Measurements from ENCODE around the gene EVI5. TPM values are rescaled to one million over a fixed set of nuclear protein-coding genes. Genes with fewer than 3 reads are reported as not detected.
A peak's percentile ranks its signal among the peaks of the same experiment; 100 is the strongest.

The EVI5 gene
- 10 to 100 TPM; 25.7 to 27.9 TPM for total RNA-seq

DNA sequence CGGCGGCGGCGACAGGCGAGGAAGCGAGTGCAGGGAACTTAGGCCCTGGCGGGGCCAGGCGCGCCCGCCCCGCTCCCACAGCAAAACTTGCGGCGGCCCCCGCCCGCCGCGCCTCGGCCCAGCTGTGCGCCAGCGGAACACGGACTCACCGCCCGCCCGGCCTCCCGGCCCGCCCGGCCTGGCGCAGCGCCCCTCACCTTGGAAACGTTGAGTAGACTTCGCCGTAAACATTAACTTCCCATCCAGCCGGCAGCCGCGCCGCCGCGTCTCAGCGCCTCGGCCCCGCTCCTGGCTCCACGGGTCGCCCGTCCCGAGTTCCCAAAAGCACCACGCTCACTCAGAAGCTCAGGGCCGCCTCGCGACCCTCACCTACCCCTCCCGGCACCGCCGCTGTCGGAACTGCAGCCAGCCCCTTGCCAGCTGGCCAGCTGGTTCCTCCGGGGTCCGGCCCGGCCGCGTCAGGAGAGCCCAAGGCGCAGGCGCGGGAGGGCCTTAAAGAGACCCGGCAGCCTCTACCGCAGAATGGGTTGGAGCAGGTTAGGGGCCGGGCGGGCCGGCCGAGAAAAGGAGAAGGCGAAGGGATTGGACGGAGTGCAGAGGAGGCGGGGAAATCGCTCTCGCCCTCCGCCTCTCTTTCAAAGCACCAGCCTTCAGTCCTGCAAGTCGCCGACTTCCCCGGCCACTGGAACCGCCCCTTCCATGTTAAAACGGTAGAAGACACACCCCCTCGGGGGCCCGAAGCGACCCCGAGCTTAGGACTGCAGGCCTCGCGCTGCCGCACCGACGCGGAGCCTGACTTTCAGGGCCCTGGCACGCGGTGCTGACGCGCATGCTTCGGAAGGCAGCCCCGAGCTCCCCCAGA lies at the start of gene EVI5:
TSS of gene EVI5 (minus strand) at position 470 of the 862 bp plus-strand sequence. CDS start 48,562 bp downstream, outside the sequence.
- peaks cover 17% of the 10 kb centered on the region for H3K4me1 Mint-ChIP-seq (ENCODE audit: low read depth)
- ChIA-PET CTCF (interaction anchor here (0.7 to 2.0 kb wide), 5 partner anchors 11 to 77 kb away, joined by 3 to 4 read pairs (median 4); no protein-coding TSS in a partner anchor), POLR2A (interaction anchor here (0.6 to 1.9 kb wide), 3 partner anchors 47 to 165 kb away, joined by 3 to 9 read pairs (median 4); partner anchors contain the start of gene RPL5)
- ATAC-seq (peak; percentile 78), DNase-seq (peak; percentile 67)
- H3K9me3 Mint-ChIP-seq: peaks cover 2% of the 10 kb centered on the region
- H3K36me3 Mint-ChIP-seq (ENCODE audit: low read depth): peaks cover 2% of the 10 kb centered on the region
- H3K27me3 Mint-ChIP-seq: peaks cover 53% of the 10 kb centered on the region
- no peak for TF ChIP-seq CTCF (IDR thresholded peaks at IDR 0.05)
- no peak within 1 kb of the TSS for H3K27ac Mint-ChIP-seq
- intact Hi-C loops (cut with micrococcal nuclease): no loop called here
- peak within 1 kb of the TSS; percentile 68 for H3K4me3 Mint-ChIP-seq

DNA sequence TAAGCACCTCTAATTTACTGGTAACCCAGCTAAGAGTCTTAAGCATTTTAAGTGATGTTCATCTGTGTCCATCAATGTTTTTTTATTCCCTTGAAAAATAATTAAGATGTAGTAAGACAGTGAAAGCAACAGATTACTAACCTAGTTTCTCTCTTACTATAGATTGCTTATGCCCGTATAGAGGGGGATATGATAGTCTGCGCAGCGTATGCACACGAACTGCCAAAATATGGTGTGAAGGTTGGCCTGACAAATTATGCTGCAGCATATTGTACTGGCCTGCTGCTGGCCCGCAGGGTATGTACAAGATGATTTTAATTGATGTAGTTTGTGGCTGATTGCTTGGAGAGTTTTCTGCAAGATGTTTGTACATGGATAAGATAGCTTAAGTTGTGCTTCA lies 49.7 kb upstream of the EVI5 start:
- Mint-ChIP-seq H3K27me3 (no peaks in the 10 kb centered on the region), H3K9me3 (no peaks in the 10 kb centered on the region), H3K4me3 (peak overlapping the region; percentile 99), H3K4me1 (ENCODE audit: low read depth) (peaks cover 53% of the 10 kb centered on the region), H3K27ac (peak overlapping the region; percentile 99), H3K36me3 (ENCODE audit: low read depth) (peaks cover 78% of the 10 kb centered on the region)
- ATAC-seq: no peak
- no peak for TF ChIP-seq CTCF (IDR thresholded peaks at IDR 0.05)
- ChIA-PET CTCF (interaction anchor here (1.1 to 1.2 kb wide), 2 partner anchors 24 to 159 kb away, joined by 3 to 4 read pairs; no protein-coding TSS in a partner anchor), POLR2A (interaction anchor here (1.4 to 2.0 kb wide), 4 partner anchors 9 to 349 kb away, joined by 3 to 9 read pairs (median 5); no protein-coding TSS in a partner anchor)
- intact Hi-C loops (cut with micrococcal nuclease): no loop called here
- no peak for DNase-seq

- Mint-ChIP-seq H3K9me3 (no peaks in the 10 kb centered on the region), H3K27me3 (no peaks in the 10 kb centered on the region), H3K36me3 (ENCODE audit: low read depth) (peaks cover 71% of the 10 kb centered on the region), H3K4me1 (ENCODE audit: low read depth) (peaks cover 47% of the 10 kb centered on the region), H3K27ac (peak overlapping the region; percentile 99), H3K4me3 (peak overlapping the region; percentile 99)
- ATAC-seq (no peak), DNase-seq (peak; percentile 38)
- intact Hi-C loops (cut with micrococcal nuclease): no loop called here
- TF ChIP-seq CTCF (IDR thresholded peaks at IDR 0.05): no peak
- ChIA-PET POLR2A (interaction anchor here (0.6 to 2.0 kb wide), 5 partner anchors 9 to 436 kb away, joined by 3 to 9 read pairs (median 5); no protein-coding TSS in a partner anchor), CTCF (no interaction called here)
These were observed 48.9 kb upstream of the EVI5 start for GRCh38 chr1:92833840-92834239.

- ChIA-PET POLR2A (interaction anchor here (0.6 to 2.7 kb wide), 16 partner anchors 9 to 513 kb away, joined by 3 to 30 read pairs (median 4); partner anchors contain the start of genes DIPK1A, EVI5 and MTF2), CTCF (interaction anchor here (0.7 to 2.7 kb wide), 20 partner anchors 9 to 349 kb away, joined by 3 to 25 read pairs (median 4); partner anchors contain the start of genes DIPK1A and MTF2)
- Mint-ChIP-seq H3K27me3 (no peaks in the 10 kb centered on the region), H3K4me3 (peak overlapping the region; percentile 99), H3K4me1 (ENCODE audit: low read depth) (peaks cover 35% of the 10 kb centered on the region), H3K27ac (peak overlapping the region; percentile 99), H3K9me3 (no peaks in the 10 kb centered on the region), H3K36me3 (ENCODE audit: low read depth) (peaks cover 58% of the 10 kb centered on the region)
- TF ChIP-seq CTCF (IDR thresholded peaks at IDR 0.05): no peak
- no peak for DNase-seq
- no peak for ATAC-seq
- intact Hi-C loops (cut with micrococcal nuclease): no loop called here
These were observed 47.7 kb upstream of the EVI5 start for GRCh38 chr1:92832537-92833114.

All from activated CD8-positive, alpha-beta T cell treated with anti-CD3 and anti-CD28 coated beads for 36 hours (primary cell).